ENCODE measurements around the gene GPR157.

DNA sequence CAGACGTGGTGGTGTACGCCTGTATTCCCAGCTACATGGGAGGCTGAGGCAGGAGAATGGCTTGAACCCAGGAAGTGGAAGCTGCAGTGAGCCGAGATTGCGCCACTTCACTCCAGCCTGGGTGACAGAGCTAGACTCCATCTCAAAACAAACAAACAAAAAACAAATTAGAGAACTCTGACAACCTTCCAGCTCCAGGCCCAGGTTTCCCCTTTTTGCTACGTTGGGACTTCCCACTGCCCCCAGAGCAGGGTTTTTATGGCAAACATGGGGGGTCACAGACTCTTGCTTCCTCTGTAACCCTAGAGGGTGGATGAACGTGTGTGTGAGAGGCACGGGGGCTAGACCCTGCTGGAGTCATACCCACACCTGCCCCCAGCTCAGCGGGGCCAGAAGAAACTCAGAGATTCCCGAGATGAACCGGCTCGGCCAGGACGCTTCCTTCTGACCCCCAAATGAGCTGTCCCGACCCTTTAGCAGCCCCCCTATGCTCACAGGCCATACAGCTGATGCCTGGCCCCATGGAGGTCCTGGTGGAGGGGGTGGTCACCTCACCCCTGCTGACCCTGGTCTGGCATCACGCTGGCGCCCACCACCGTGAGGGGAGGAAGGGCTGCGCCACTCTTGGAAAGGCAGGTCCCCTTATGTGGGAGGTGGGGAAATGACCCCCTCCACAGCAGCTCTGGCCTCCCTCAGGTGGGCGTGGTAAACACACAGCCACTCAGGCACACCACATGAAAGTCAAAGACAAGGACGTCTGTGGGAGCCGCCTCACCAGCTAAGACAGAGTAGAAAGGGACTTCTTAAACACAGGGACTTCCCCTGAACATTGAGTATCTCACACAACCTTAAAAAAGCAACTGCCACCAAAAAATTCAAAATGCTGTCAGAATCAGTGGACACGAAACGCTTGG is 7.1 kb downstream of the GPR157 start:
- no peak for TF ChIP-seq CTCF (conservative IDR thresholded peaks at IDR 0.05; ENCODE audit: low read length)
- TF ChIP-seq EZH2phosphoT487 (IDR thresholded peaks at IDR 0.05; ENCODE audit: borderline replicate concordance) = no peak

Data from Loucy (cell line).